PC-9 (cell line): ENCODE results near the gene DRGX. TPM values are rescaled to one million over a fixed set of nuclear protein-coding genes. Genes with fewer than 3 reads are reported as not detected.

ENCODE experiments used
- BruUV-seq: library from RNA; stranded (reverse); fragments of 400-500 nt; replicated peaks from 2 replicates; lab custom pipeline; 2021; lab: Mats Ljungman, UMichigan
- CTCF ChIA-PET: fragments of 300-600 bp; sonication (Branson Sonifier 250); formaldehyde crosslinking; loops from one replicate; lab custom pipeline; 2022; ENCODE audit warnings: antibody characterized with exemption; lab: Charles Lee
- POLR2A ChIA-PET: fragments of 300-600 bp; sonication (Branson Sonifier 250); formaldehyde crosslinking; loops from one replicate; lab custom pipeline; 2022; ENCODE audit warnings: antibody characterized with exemption; ENCODE audit not compliant: unreplicated experiment; lab: Charles Lee
- DNase-seq, 2 experiments: peaks; one replicate each; pipeline versions ENCODE4 v3.0.0 to v3.0.0-alpha.2; 2015 to 2022; ENCODE audit warnings: mixed read lengths in 1 of 2
- H2AFZ ChIP-seq: fragments of 200-600 bp; sonication (generic); 2 replicates; pipeline ENCODE4 v1.8.1; 2017; ENCODE audit warnings: antibody characterized with exemption
- H3F3A ChIP-seq: fragments of 200-600 bp; sonication (generic); 2 replicates; pipeline ENCODE4 v1.8.1; 2017; ENCODE audit warnings: antibody characterized with exemption, mild to moderate bottlenecking, low read depth; ENCODE audit not compliant: insufficient read depth
- H3K27ac ChIP-seq: fragments of 200-600 bp; sonication (generic); 2 replicates; pipeline ENCODE4 v1.6.1; 2016; ENCODE audit warnings: mixed run types
- H3K27me3 ChIP-seq: fragments of 200-600 bp; sonication (generic); 2 replicates; pipeline ENCODE4 v1.6.1; 2016; ENCODE audit warnings: low read depth, mixed run types; ENCODE audit not compliant: insufficient read depth
- H3K36me3 ChIP-seq: fragments of 200-600 bp; sonication (generic); 2 replicates; pipeline ENCODE4 v1.6.1; 2016; ENCODE audit warnings: low read depth, mixed run types
- H3K4me1 ChIP-seq: fragments of 200-600 bp; sonication (generic); replicated peaks from 2 replicates; pipeline ENCODE4 v1.6.1; 2016; ENCODE audit warnings: mixed run types; ENCODE audit not compliant: insufficient read depth
- H3K4me2 ChIP-seq: fragments of 200-600 bp; sonication (generic); 2 replicates; pipeline ENCODE4 v1.6.1; 2017; ENCODE audit warnings: mixed run types
- H3K4me3 ChIP-seq: fragments of 200-600 bp; sonication (generic); 2 replicates; pipeline ENCODE4 v1.6.1; 2016; ENCODE audit warnings: mixed run types
- H3K79me2 ChIP-seq: fragments of 200-600 bp; sonication (generic); 2 replicates; pipeline ENCODE4 v1.6.1; 2017; ENCODE audit warnings: low read depth, mixed run types
- H3K9me2 ChIP-seq: fragments of 200-600 bp; sonication (generic); 2 replicates; pipeline ENCODE4 v1.8.1; 2017; ENCODE audit warnings: mild to moderate bottlenecking; ENCODE audit not compliant: insufficient read depth
- H3K9me3 ChIP-seq: fragments of 200-600 bp; sonication (generic); 2 replicates; pipeline ENCODE4 v1.8.1; 2016; ENCODE audit warnings: low read depth; ENCODE audit not compliant: insufficient read depth
- H4K20me1 ChIP-seq: fragments of 200-600 bp; sonication (generic); 2 replicates; pipeline ENCODE4 v1.8.1; 2017; ENCODE audit not compliant: insufficient read depth
- EZH2 ChIP-seq: fragments of 200-600 bp; sonication (generic); IDR thresholded peaks from 2 replicates; pipeline ENCODE4 v1.8.0; 2017; ENCODE audit warnings: antibody characterized with exemption, low read depth
- intact Hi-C: fragments of 100-400 bp; cut with micrococcal nuclease; formaldehyde crosslinking; loops from one replicate; pipeline ENCODE4 v1.10.0; 2022; ENCODE audit not compliant: unreplicated experiment
- total RNA-seq: library from RNA; stranded (reverse); gene quantifications from 2 replicates; pipeline ENCODE4 v1.2.3, GENCODE V29; 2021
- TF ChIP-seq, protein P1 (sequence below): fragments of 200-600 bp; sonication (generic); conservative IDR thresholded peaks from 2 replicates; pipeline ENCODE4 v1.6.1; 2017; ENCODE audit warnings: mixed run types, antibody characterized with exemption, mild to moderate bottlenecking, moderate library complexity

The DRGX gene
- total RNA-seq, 1 experiment from 2014 or later = not detected

DNA sequence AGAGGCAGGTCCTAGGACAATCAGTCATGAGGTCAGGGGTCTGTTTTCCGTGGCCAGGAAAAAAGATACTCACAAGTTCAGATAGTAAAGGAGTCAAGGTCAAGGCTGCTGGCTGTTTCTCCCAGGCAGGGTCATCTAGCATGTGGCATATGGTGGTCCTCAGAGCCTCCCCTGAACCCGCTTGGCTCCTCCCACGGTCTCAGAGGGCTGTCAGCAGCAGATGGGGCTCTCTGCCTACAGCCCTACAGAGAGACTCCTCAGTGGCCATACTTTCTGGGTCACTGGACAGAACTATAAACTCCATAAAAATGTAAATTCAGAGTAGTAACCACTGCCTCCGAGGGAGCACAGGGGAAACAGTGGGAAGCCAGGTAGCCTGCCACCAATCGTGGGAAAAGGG, 11.3 kb upstream of the DRGX start:
- H3K4me3 ChIP-seq = no peak overlapping the region
- H2AFZ ChIP-seq = no peak overlapping the region
- no peak for DNase-seq
- no peaks in the 10 kb centered on the region for H3K9me2 ChIP-seq
- no peak overlapping the region for H3K27ac ChIP-seq
- CTCF ChIA-PET = interaction anchor here (0.6 to 1.8 kb wide), 7 partner anchors 7 to 431 kb away, joined by 3 to 36 read pairs (median 3); no protein-coding TSS in a partner anchor
- TF ChIP-seq, protein P1, sequence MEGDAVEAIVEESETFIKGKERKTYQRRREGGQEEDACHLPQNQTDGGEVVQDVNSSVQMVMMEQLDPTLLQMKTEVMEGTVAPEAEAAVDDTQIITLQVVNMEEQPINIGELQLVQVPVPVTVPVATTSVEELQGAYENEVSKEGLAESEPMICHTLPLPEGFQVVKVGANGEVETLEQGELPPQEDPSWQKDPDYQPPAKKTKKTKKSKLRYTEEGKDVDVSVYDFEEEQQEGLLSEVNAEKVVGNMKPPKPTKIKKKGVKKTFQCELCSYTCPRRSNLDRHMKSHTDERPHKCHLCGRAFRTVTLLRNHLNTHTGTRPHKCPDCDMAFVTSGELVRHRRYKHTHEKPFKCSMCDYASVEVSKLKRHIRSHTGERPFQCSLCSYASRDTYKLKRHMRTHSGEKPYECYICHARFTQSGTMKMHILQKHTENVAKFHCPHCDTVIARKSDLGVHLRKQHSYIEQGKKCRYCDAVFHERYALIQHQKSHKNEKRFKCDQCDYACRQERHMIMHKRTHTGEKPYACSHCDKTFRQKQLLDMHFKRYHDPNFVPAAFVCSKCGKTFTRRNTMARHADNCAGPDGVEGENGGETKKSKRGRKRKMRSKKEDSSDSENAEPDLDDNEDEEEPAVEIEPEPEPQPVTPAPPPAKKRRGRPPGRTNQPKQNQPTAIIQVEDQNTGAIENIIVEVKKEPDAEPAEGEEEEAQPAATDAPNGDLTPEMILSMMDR = no peak
- TF ChIP-seq EZH2 = no peak
- H3K4me1 ChIP-seq = no peaks in the 10 kb centered on the region
- no peaks in the 10 kb centered on the region for H3K79me2 ChIP-seq
- no TSS peak for BruUV-seq
- peaks cover 15% of the 10 kb centered on the region for H3K27me3 ChIP-seq
- intact Hi-C loops = loop anchor here (1.0 to 10.0 kb wide), 4 partner anchors 55 to 422 kb away; no protein-coding TSS in a partner anchor
- H3K4me2 ChIP-seq = no peak overlapping the region
- no peaks in the 10 kb centered on the region for H3K36me3 ChIP-seq
- H3F3A ChIP-seq = no peaks in the 10 kb centered on the region
- POLR2A ChIA-PET = interaction anchor here (0.6 to 0.7 kb wide), 2 partner anchors 99 to 277 kb away, joined by 3 to 7 read pairs; no protein-coding TSS in a partner anchor
- no peaks in the 10 kb centered on the region for H4K20me1 ChIP-seq
- no peaks in the 10 kb centered on the region for H3K9me3 ChIP-seq

GRCh38 chr10:49404321-49404878, 8.5 kb upstream of the DRGX start:
- POLR2A ChIA-PET = no interaction called here
- H3K27me3 ChIP-seq = peaks cover 20% of the 10 kb centered on the region

DNA sequence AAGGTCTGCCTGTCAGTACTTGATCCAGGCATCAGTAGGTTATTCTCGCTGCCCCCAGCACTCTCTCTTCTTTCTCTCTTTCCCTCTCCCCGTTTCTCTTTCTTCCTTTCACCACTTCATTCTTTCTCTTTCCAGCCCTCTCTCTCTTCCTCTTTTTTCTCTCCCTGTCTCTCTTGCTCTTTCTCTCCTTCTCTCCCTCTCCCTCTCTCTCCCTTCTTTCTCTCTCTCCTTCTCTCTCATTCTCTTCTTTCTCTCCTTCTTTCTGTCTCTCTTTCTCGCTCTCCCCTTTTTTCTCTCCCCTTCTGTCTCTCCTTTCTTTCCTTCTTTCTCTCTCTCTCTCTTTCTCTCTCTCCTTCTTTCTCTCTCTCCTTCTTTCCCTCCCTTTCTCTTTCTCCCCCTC, 7.5 kb upstream of the DRGX start:
- TF ChIP-seq EZH2 = no peak
- TF ChIP-seq, protein P1 = no peak
- Histone ChIP-seq H3K9me3 (no peaks in the 10 kb centered on the region), H3K79me2 (no peaks in the 10 kb centered on the region), H3K4me2 (no peak overlapping the region), H3K36me3 (no peaks in the 10 kb centered on the region), H3K4me1 (no peaks in the 10 kb centered on the region), H3F3A (no peaks in the 10 kb centered on the region), H3K27me3 (peaks cover 20% of the 10 kb centered on the region), H2AFZ (no peak overlapping the region), H3K9me2 (no peaks in the 10 kb centered on the region), H3K4me3 (no peak overlapping the region), H4K20me1 (no peaks in the 10 kb centered on the region), H3K27ac (no peak overlapping the region)
- POLR2A ChIA-PET = no interaction called here
- BruUV-seq = no TSS peak
- CTCF ChIA-PET = interaction anchor here (0.6 to 0.7 kb wide), 2 partner anchors 743 to 882 kb away, joined by 3 read pairs; no protein-coding TSS in a partner anchor
- DNase-seq = no peak
- intact Hi-C loops = loop anchor here (10.0 kb wide), 1 partner anchor 419 kb away; no protein-coding TSS in a partner anchor

More at GRCh38 chr10:49404321-49404878, 8.5 kb upstream of the DRGX start:
- H3K4me2 ChIP-seq = no peak overlapping the region
- no peaks in the 10 kb centered on the region for H4K20me1 ChIP-seq
- H3F3A ChIP-seq = no peaks in the 10 kb centered on the region
- H3K79me2 ChIP-seq = no peaks in the 10 kb centered on the region
- H3K9me2 ChIP-seq = no peaks in the 10 kb centered on the region
- H3K4me3 ChIP-seq = no peak overlapping the region
- no peak for TF ChIP-seq EZH2
- TF ChIP-seq, protein P1 = no peak
- H2AFZ ChIP-seq = no peak overlapping the region
- H3K9me3 ChIP-seq = no peaks in the 10 kb centered on the region
- CTCF ChIA-PET = no interaction called here
- H3K4me1 ChIP-seq = no peaks in the 10 kb centered on the region
- no peak for DNase-seq
- BruUV-seq = no TSS peak
- H3K27ac ChIP-seq = no peak overlapping the region
- intact Hi-C loops = loop anchor here (10.0 kb wide), 1 partner anchor 420 kb away; no protein-coding TSS in a partner anchor
- H3K36me3 ChIP-seq = no peaks in the 10 kb centered on the region
